Liver (tissue), 3 donors: ENCODE measurements around the gene SCARB1.

Experiments
- JUND ChIP-seq, 2 donors: IDR thresholded peaks; 2 replicates each; pipeline ENCODE4 v1.6.1; 2016; ENCODE audit warnings: antibody characterized with exemption in 2 of 2
- SP1 ChIP-seq: IDR thresholded peaks from 2 replicates; pipeline ENCODE4 v1.6.1; 2018; ENCODE audit warnings: antibody characterized with exemption, mild to moderate bottlenecking
- TAF1 ChIP-seq: conservative IDR thresholded peaks from 2 replicates; pipeline ENCODE4 v1.6.1; 2016; ENCODE audit warnings: antibody characterized with exemption, mild to moderate bottlenecking
- TF ChIP-seq, protein P1 (sequence below): fragments of 150-350 bp; IDR thresholded peaks from 2 replicates; pipeline ENCODE4 v1.5.1; 2017; ENCODE audit warnings: improper control_type of control experiment, low read depth, low read length; ENCODE audit not compliant: missing input control
- TF ChIP-seq, protein P2 (sequence below): IDR thresholded peaks from 2 replicates; pipeline ENCODE4 v1.6.1; 2016; ENCODE audit warnings: antibody characterized with exemption, mild to moderate bottlenecking
- TF ChIP-seq, protein P3 (sequence below): IDR thresholded peaks from 2 replicates; pipeline ENCODE4 v1.6.1; 2016; ENCODE audit warnings: antibody characterized with exemption
- TF ChIP-seq, protein P4 (sequence below): IDR thresholded peaks from 2 replicates; pipeline ENCODE4 v1.6.1; 2016; ENCODE audit warnings: antibody characterized with exemption
- donor health status: healthy.
- donor health status: healthy.

DNA sequence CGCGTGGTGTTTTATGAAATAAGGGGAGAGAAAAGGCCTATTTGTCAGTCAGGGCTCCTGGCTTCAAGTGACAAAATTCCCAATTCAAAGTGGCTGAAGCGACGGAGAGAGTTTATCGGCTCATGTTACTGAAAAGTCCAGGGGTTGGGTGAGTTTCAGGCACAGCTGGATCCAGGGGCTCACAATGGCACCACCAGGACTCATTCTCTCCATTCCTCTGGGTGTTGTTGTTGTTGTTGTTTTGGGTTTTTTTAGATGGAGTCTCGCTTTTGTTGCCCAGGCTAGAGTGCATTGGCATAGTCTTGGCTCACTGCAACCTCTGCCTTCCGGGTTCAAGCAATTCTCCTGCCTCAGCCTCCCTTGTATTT lies 119.4 kb downstream of the SCARB1 start:
- TF ChIP-seq JUND (IDR thresholded peaks at IDR 0.05) (no peak), SP1 (no peak), TAF1 (no peak)
- TF ChIP-seq, protein P1, sequence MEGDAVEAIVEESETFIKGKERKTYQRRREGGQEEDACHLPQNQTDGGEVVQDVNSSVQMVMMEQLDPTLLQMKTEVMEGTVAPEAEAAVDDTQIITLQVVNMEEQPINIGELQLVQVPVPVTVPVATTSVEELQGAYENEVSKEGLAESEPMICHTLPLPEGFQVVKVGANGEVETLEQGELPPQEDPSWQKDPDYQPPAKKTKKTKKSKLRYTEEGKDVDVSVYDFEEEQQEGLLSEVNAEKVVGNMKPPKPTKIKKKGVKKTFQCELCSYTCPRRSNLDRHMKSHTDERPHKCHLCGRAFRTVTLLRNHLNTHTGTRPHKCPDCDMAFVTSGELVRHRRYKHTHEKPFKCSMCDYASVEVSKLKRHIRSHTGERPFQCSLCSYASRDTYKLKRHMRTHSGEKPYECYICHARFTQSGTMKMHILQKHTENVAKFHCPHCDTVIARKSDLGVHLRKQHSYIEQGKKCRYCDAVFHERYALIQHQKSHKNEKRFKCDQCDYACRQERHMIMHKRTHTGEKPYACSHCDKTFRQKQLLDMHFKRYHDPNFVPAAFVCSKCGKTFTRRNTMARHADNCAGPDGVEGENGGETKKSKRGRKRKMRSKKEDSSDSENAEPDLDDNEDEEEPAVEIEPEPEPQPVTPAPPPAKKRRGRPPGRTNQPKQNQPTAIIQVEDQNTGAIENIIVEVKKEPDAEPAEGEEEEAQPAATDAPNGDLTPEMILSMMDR: no peak
- TF ChIP-seq, protein P2, sequence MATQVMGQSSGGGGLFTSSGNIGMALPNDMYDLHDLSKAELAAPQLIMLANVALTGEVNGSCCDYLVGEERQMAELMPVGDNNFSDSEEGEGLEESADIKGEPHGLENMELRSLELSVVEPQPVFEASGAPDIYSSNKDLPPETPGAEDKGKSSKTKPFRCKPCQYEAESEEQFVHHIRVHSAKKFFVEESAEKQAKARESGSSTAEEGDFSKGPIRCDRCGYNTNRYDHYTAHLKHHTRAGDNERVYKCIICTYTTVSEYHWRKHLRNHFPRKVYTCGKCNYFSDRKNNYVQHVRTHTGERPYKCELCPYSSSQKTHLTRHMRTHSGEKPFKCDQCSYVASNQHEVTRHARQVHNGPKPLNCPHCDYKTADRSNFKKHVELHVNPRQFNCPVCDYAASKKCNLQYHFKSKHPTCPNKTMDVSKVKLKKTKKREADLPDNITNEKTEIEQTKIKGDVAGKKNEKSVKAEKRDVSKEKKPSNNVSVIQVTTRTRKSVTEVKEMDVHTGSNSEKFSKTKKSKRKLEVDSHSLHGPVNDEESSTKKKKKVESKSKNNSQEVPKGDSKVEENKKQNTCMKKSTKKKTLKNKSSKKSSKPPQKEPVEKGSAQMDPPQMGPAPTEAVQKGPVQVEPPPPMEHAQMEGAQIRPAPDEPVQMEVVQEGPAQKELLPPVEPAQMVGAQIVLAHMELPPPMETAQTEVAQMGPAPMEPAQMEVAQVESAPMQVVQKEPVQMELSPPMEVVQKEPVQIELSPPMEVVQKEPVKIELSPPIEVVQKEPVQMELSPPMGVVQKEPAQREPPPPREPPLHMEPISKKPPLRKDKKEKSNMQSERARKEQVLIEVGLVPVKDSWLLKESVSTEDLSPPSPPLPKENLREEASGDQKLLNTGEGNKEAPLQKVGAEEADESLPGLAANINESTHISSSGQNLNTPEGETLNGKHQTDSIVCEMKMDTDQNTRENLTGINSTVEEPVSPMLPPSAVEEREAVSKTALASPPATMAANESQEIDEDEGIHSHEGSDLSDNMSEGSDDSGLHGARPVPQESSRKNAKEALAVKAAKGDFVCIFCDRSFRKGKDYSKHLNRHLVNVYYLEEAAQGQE: no peak
- TF ChIP-seq, protein P3, sequence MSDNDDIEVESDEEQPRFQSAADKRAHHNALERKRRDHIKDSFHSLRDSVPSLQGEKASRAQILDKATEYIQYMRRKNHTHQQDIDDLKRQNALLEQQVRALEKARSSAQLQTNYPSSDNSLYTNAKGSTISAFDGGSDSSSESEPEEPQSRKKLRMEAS: no peak
- TF ChIP-seq, protein P4, sequence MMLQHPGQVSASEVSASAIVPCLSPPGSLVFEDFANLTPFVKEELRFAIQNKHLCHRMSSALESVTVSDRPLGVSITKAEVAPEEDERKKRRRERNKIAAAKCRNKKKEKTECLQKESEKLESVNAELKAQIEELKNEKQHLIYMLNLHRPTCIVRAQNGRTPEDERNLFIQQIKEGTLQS: no peak
